Gastroesophageal sphincter (tissue), 4 donors: Measurements from ENCODE around the gene ZNF616. TPM values are rescaled to one million over a fixed set of nuclear protein-coding genes. Genes with fewer than 3 reads are reported as not detected.

Source experiments
- ATAC-seq: fragments of 150-250 bp; one replicate; pipeline ENCODE4 v1.9.1; 2016; ENCODE audit warnings: mild to moderate bottlenecking, moderate library complexity
- H3K27ac ChIP-seq, 4 donors: fragments of 200-600 bp; sonication (generic) in 3 of 4; 1 replicate in 3 of 4; 2 replicates in 1 of 4; pipeline ENCODE4 v1.5.1; 2016 to 2019
- H3K27me3 ChIP-seq: fragments of 200-600 bp; sonication (generic); one replicate; pipeline ENCODE4 v1.5.1; 2019
- H3K36me3 ChIP-seq, 2 donors: fragments of 200-600 bp; sonication (generic); one replicate each; pipeline ENCODE4 v1.5.1; 2019; ENCODE audit warnings: control low read depth in 1 of 2
- H3K4me1 ChIP-seq, 3 donors: fragments of 200-600 bp; sonication (generic); 1 replicate in 2 of 3; 2 replicates in 1 of 3; pipeline ENCODE4 v1.5.1; 2016 to 2019; ENCODE audit warnings: control low read depth in 2 of 3
- H3K4me3 ChIP-seq, 2 donors: fragments of 200-600 bp; sonication (generic); one replicate each; pipeline ENCODE4 v1.5.1; 2019; ENCODE audit warnings: mild to moderate bottlenecking in 1 of 2, moderate library complexity in 1 of 2
- H3K9me3 ChIP-seq, 3 donors: fragments of 200-600 bp; sonication (generic); one replicate each; pipeline ENCODE4 v1.5.1; 2017 to 2019; ENCODE audit warnings: control low read depth in 2 of 3
- EP300 ChIP-seq: sonication (generic); formaldehyde crosslinking; IDR thresholded peaks from one replicate; pipeline ENCODE4 v1.6.1; 2017; ENCODE audit warnings: antibody characterized with exemption, mild to moderate bottlenecking
- POLR2A ChIP-seq, 2 donors: fragments of 450-650 bp; IDR thresholded peaks; one replicate each; pipeline ENCODE4 v1.6.1; 2017; ENCODE audit warnings: antibody characterized with exemption in 2 of 2, mild to moderate bottlenecking in 2 of 2, moderate library complexity in 1 of 2
- POLR2AphosphoS5 ChIP-seq: sonication (generic); formaldehyde crosslinking; IDR thresholded peaks from one replicate; pipeline ENCODE4 v1.6.1; 2017; ENCODE audit warnings: antibody characterized with exemption
- WGBS, 2 donors: methylation state at CpG; one replicate each; pipeline ENCODE4 v1.1.5; 2018; ENCODE audit warnings: low coverage in 1 of 2; 5-methylcytosine and 5-hydroxymethylcytosine counted together
- total RNA-seq, 4 donors: library from RNA; depleted of rRNA; stranded (reverse); fragments of >200 nt; gene quantifications; one replicate each; pipeline ENCODE4 v1.1.0, GENCODE V29; 2016
- TF ChIP-seq, protein P1 (sequence below), 4 experiments: fragments of 200-600 bp in 2 of 4; fragments of 450-650 bp in 2 of 4; sonication (generic) in 1 of 4; IDR thresholded peaks; one replicate each; pipeline ENCODE4 v1.5.1; 2017 to 2019; ENCODE audit warnings: antibody characterized with exemption in 4 of 4, mild to moderate bottlenecking in 2 of 4, moderate library complexity in 2 of 4

The ZNF616 gene
- total RNA-seq, 4 donors from 2014 or later = 4.0 to 11.2 (median 5.8) TPM

- peak overlapping the region; percentile 6 to 83 for H3K4me3 ChIP-seq
- H3K27ac ChIP-seq = peak overlapping the region; percentile 15 to 97 (median 92)
- 3 to 16% methylated on average over 10 to 18 of the region's 22 CpGs for WGBS, 2 donors
- no peaks in the 10 kb centered on the region for H3K36me3 ChIP-seq
- no peaks in the 10 kb centered on the region for H3K27me3 ChIP-seq
- peak; percentile 98 for ATAC-seq
- no peaks in the 10 kb centered on the region for H3K9me3 ChIP-seq
- TF ChIP-seq POLR2A (IDR thresholded peaks at IDR 0.05) = no peak
- TF ChIP-seq, protein P1, sequence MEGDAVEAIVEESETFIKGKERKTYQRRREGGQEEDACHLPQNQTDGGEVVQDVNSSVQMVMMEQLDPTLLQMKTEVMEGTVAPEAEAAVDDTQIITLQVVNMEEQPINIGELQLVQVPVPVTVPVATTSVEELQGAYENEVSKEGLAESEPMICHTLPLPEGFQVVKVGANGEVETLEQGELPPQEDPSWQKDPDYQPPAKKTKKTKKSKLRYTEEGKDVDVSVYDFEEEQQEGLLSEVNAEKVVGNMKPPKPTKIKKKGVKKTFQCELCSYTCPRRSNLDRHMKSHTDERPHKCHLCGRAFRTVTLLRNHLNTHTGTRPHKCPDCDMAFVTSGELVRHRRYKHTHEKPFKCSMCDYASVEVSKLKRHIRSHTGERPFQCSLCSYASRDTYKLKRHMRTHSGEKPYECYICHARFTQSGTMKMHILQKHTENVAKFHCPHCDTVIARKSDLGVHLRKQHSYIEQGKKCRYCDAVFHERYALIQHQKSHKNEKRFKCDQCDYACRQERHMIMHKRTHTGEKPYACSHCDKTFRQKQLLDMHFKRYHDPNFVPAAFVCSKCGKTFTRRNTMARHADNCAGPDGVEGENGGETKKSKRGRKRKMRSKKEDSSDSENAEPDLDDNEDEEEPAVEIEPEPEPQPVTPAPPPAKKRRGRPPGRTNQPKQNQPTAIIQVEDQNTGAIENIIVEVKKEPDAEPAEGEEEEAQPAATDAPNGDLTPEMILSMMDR (IDR thresholded peaks at IDR 0.05) = no peak
- no peak for TF ChIP-seq EP300
- TF ChIP-seq POLR2AphosphoS5 = no peak
- H3K4me1 ChIP-seq = peaks cover 0 to 24% (median 10%) of the 10 kb centered on the region in 3 donors
Measured at GRCh38 chr19:52140032-52140710, 433 bp upstream of the ZNF616 start.

- 0% methylated on average over 4 of the region's 7 CpGs; no CpG with 5 or more reads in 1 of the 2 donors for WGBS, 2 donors
Measured at GRCh38 chr19:52138983-52139251, 821 bp downstream of the ZNF616 start.

GRCh38 chr19:52138278-52138982, 1.3 kb downstream of the ZNF616 start:
- H3K4me1 ChIP-seq = peaks cover 0 to 24% (median 10%) of the 10 kb centered on the region in 3 donors
- no peak for ATAC-seq
- peak overlapping the region; percentile 83 to 85 for H3K4me3 ChIP-seq
- no peak for TF ChIP-seq POLR2AphosphoS5
- TF ChIP-seq, protein P1 (IDR thresholded peaks at IDR 0.05) = no peak
- TF ChIP-seq POLR2A (IDR thresholded peaks at IDR 0.05) = no peak
- TF ChIP-seq EP300 = no peak
- 2 to 5% methylated on average over 12 to 14 of the region's 14 CpGs for WGBS, 2 donors
- H3K27me3 ChIP-seq = no peaks in the 10 kb centered on the region
- H3K27ac ChIP-seq = peak overlapping the region; percentile 91 to 97 (median 92)
- no peaks in the 10 kb centered on the region for H3K36me3 ChIP-seq
- H3K9me3 ChIP-seq = no peaks in the 10 kb centered on the region

More at GRCh38 chr19:52138983-52139251, 821 bp downstream of the ZNF616 start:
- H3K4me3 ChIP-seq = peak overlapping the region; percentile 83 to 85
- no peak for ATAC-seq
- peak overlapping the region; percentile 91 to 97 (median 92) for H3K27ac ChIP-seq
- H3K9me3 ChIP-seq = no peaks in the 10 kb centered on the region
- peaks cover 0 to 24% (median 10%) of the 10 kb centered on the region in 3 donors for H3K4me1 ChIP-seq
- TF ChIP-seq POLR2AphosphoS5 (no peak), POLR2A (IDR thresholded peaks at IDR 0.05) (no peak), EP300 (no peak)
- TF ChIP-seq, protein P1 (IDR thresholded peaks at IDR 0.05) = no peak
- no peaks in the 10 kb centered on the region for H3K27me3 ChIP-seq
- H3K36me3 ChIP-seq = no peaks in the 10 kb centered on the region

GRCh38 chr19:52120286-52120685, 19.5 kb downstream of the ZNF616 start:
- H3K4me3 ChIP-seq = no peak overlapping the region
- ATAC-seq = no peak
- H3K27ac ChIP-seq = no peak overlapping the region
- H3K4me1 ChIP-seq = no peaks in the 10 kb centered on the region
- H3K9me3 ChIP-seq = peaks cover 4 to 87% (median 9%) of the 10 kb centered on the region in 3 donors
- 100% methylated on average over 2 to 3 of the region's 3 CpGs for WGBS, 2 donors
- peaks cover 22 to 100% of the 10 kb centered on the region in 2 donors for H3K36me3 ChIP-seq
- no peaks in the 10 kb centered on the region for H3K27me3 ChIP-seq
- TF ChIP-seq POLR2AphosphoS5 (no peak), POLR2A (IDR thresholded peaks at IDR 0.05) (no peak), EP300 (no peak)
- TF ChIP-seq, protein P1 (IDR thresholded peaks at IDR 0.05) = no peak
